ENCODE data around the gene PDE11A. TPM values are rescaled to one million over a fixed set of nuclear protein-coding genes. Genes with fewer than 3 reads are reported as not detected.

The PDE11A gene
- total and polyA plus RNA-seq, 2 of the 13 experiments (the other 11 are each of a cell fraction or from before 2014, with no cell fraction given) = 1.2 to 1.7 TPM

DNA sequence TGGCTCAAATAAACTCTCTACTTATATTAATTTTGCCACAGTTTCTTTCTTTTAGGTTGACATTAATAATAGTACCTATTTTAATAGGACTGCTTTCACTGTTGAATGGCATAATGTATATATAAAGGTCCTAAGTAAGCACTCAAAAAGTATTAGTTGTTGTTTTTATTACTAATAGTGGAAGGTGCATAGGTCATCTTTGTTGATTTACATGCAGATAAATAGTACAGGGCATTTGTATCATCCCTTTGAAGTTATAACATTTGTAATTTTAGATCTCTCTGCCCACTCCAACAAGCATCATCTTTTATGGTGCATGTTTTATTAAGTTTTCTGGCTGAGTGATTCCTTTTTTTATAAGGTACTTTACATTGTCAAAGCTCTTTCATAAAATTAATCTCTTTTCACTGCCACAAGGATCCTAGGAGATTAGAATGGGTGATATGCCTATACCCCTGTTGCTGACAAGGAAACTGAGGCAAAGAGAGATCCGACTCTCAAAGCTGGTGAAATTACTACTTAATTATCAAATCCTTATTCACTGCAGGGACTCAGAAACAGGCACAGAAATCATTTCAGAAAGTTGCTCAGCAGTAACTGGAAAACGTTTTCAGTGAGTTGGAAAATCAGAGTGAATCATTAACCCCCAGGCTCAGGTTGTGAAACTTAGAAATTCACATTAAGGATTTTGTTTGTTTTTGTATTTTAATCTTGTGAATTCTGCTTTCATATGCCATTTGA is 380.4 kb downstream of the PDE11A start (continued):
- TF ChIP-seq, protein P1, sequence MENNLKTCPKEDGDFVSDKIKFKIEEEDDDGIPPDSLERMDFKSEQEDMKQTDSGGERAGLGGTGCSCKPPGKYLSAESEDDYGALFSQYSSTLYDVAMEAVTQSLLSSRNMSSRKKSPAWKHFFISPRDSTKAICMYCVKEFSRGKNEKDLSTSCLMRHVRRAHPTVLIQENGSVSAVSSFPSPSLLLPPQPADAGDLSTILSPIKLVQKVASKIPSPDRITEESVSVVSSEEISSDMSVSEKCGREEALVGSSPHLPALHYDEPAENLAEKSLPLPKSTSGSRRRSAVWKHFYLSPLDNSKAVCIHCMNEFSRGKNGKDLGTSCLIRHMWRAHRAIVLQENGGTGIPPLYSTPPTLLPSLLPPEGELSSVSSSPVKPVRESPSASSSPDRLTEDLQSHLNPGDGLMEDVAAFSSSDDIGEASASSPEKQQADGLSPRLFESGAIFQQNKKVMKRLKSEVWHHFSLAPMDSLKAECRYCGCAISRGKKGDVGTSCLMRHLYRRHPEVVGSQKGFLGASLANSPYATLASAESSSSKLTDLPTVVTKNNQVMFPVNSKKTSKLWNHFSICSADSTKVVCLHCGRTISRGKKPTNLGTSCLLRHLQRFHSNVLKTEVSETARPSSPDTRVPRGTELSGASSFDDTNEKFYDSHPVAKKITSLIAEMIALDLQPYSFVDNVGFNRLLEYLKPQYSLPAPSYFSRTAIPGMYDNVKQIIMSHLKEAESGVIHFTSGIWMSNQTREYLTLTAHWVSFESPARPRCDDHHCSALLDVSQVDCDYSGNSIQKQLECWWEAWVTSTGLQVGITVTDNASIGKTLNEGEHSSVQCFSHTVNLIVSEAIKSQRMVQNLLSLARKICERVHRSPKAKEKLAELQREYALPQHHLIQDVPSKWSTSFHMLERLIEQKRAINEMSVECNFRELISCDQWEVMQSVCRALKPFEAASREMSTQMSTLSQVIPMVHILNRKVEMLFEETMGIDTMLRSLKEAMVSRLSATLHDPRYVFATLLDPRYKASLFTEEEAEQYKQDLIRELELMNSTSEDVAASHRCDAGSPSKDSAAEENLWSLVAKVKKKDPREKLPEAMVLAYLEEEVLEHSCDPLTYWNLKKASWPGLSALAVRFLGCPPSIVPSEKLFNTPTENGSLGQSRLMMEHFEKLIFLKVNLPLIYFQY (CRISPR knock-in tag; IDR thresholded peaks at IDR 0.05; ENCODE audit: borderline replicate concordance) = no peak
- TF ChIP-seq, protein P2, sequence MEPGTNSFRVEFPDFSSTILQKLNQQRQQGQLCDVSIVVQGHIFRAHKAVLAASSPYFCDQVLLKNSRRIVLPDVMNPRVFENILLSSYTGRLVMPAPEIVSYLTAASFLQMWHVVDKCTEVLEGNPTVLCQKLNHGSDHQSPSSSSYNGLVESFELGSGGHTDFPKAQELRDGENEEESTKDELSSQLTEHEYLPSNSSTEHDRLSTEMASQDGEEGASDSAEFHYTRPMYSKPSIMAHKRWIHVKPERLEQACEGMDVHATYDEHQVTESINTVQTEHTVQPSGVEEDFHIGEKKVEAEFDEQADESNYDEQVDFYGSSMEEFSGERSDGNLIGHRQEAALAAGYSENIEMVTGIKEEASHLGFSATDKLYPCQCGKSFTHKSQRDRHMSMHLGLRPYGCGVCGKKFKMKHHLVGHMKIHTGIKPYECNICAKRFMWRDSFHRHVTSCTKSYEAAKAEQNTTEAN (CRISPR knock-in tag; conservative IDR thresholded peaks at IDR 0.05) = 0 out of 2 replicates have a peak, but pooled peaks have one; percentile 22
- TF ChIP-seq, protein P3, sequence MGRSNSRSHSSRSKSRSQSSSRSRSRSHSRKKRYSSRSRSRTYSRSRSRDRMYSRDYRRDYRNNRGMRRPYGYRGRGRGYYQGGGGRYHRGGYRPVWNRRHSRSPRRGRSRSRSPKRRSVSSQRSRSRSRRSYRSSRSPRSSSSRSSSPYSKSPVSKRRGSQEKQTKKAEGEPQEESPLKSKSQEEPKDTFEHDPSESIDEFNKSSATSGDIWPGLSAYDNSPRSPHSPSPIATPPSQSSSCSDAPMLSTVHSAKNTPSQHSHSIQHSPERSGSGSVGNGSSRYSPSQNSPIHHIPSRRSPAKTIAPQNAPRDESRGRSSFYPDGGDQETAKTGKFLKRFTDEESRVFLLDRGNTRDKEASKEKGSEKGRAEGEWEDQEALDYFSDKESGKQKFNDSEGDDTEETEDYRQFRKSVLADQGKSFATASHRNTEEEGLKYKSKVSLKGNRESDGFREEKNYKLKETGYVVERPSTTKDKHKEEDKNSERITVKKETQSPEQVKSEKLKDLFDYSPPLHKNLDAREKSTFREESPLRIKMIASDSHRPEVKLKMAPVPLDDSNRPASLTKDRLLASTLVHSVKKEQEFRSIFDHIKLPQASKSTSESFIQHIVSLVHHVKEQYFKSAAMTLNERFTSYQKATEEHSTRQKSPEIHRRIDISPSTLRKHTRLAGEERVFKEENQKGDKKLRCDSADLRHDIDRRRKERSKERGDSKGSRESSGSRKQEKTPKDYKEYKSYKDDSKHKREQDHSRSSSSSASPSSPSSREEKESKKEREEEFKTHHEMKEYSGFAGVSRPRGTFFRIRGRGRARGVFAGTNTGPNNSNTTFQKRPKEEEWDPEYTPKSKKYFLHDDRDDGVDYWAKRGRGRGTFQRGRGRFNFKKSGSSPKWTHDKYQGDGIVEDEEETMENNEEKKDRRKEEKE (IDR thresholded peaks at IDR 0.05) = no peak
- TF ChIP-seq ZNF382 (CRISPR knock-in tag; IDR thresholded peaks at IDR 0.05; ENCODE audit: borderline replicate concordance) (no peak), PHF8 (CRISPR knock-in tag; IDR thresholded peaks at IDR 0.05) (no peak), HDAC2 (CRISPR knock-in tag; IDR thresholded peaks at IDR 0.05) (no peak), CBX1 (IDR thresholded peaks at IDR 0.05; ENCODE audit: low read depth) (no peak), HOXA7 (CRISPR knock-in tag; IDR thresholded peaks at IDR 0.05) (no peak), YEATS4 (CRISPR knock-in tag; IDR thresholded peaks at IDR 0.05; ENCODE audit: borderline replicate concordance) (peak; percentile 26; the same call in 1 of the 2 replicates), CREM (IDR thresholded peaks at IDR 0.05) (peak; percentile 8; the same call in 1 of the 2 replicates), CREM (CRISPR knock-in tag; IDR thresholded peaks at IDR 0.05) (no peak), TCF7L2 (IDR thresholded peaks at IDR 0.05; ENCODE audit: low read depth, low read length) (peak; percentile 55; the same call in 1 of the 2 replicates), STAT5B (CRISPR knock-in tag; IDR thresholded peaks at IDR 0.05) (no peak)
- TF ChIP-seq, protein P4, sequence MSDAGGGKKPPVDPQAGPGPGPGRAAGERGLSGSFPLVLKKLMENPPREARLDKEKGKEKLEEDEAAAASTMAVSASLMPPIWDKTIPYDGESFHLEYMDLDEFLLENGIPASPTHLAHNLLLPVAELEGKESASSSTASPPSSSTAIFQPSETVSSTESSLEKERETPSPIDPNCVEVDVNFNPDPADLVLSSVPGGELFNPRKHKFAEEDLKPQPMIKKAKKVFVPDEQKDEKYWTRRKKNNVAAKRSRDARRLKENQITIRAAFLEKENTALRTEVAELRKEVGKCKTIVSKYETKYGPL (CRISPR knock-in tag; IDR thresholded peaks at IDR 0.05) = no peak
- TF ChIP-seq, protein P5, sequence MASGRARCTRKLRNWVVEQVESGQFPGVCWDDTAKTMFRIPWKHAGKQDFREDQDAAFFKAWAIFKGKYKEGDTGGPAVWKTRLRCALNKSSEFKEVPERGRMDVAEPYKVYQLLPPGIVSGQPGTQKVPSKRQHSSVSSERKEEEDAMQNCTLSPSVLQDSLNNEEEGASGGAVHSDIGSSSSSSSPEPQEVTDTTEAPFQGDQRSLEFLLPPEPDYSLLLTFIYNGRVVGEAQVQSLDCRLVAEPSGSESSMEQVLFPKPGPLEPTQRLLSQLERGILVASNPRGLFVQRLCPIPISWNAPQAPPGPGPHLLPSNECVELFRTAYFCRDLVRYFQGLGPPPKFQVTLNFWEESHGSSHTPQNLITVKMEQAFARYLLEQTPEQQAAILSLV (CRISPR knock-in tag; IDR thresholded peaks at IDR 0.05; ENCODE audit: borderline replicate concordance) = no peak
